OCI-LY1 (cell line): ENCODE measurements around the gene TEX14.

Experiments
- H2AFZ ChIP-seq: fragments of 200-600 bp; sonication (generic), shearing (Covaris generic); 2 replicates; pipeline ENCODE4 v1.6.0; 2014; ENCODE audit warnings: antibody characterized with exemption, mild to moderate bottlenecking, low read length
- H3F3A ChIP-seq: fragments of 200-600 bp; sonication (generic), shearing (Covaris generic); 2 replicates; pipeline ENCODE4 v1.6.0; 2014; ENCODE audit warnings: mild to moderate bottlenecking, antibody characterized with exemption, low read length, moderate library complexity; ENCODE audit not compliant: insufficient read depth
- H3K27ac ChIP-seq: fragments of 200-600 bp; sonication (generic); 2 replicates; pipeline ENCODE4 v1.5.1; 2014; ENCODE audit warnings: low read length, mixed run types, mild to moderate bottlenecking, low read depth; ENCODE audit not compliant: poor library complexity, severe bottlenecking
- H3K27me3 ChIP-seq: fragments of 200-600 bp; sonication (generic); 2 replicates; pipeline ENCODE4 v1.6.0; 2014; ENCODE audit warnings: antibody characterized with exemption, mild to moderate bottlenecking, low read length, moderate library complexity; ENCODE audit not compliant: insufficient read depth
- H3K36me3 ChIP-seq: fragments of 200-600 bp; sonication (generic); 2 replicates; pipeline ENCODE4 v1.6.1; 2014; ENCODE audit warnings: mild to moderate bottlenecking, antibody characterized with exemption, low read length, moderate library complexity, mixed read lengths; ENCODE audit not compliant: insufficient read depth
- H3K4me1 ChIP-seq: fragments of 200-600 bp; sonication (generic); 2 replicates; pipeline ENCODE4 v1.5.1; 2014; ENCODE audit warnings: mild to moderate bottlenecking, low read length, moderate library complexity; ENCODE audit not compliant: insufficient read depth, severe bottlenecking
- H3K4me2 ChIP-seq: fragments of 200-600 bp; sonication (generic), shearing (Covaris generic); 2 replicates; pipeline ENCODE4 v1.6.1; 2014; ENCODE audit warnings: low read length
- H3K4me3 ChIP-seq: fragments of 200-600 bp; sonication (generic); 2 replicates; pipeline ENCODE4 v1.5.1; 2014; ENCODE audit warnings: low read length, low read depth, mild to moderate bottlenecking, mixed read lengths; ENCODE audit not compliant: poor library complexity, severe bottlenecking
- H3K79me2 ChIP-seq: fragments of 200-600 bp; shearing (Covaris generic); 2 replicates; pipeline ENCODE4 v1.6.1; 2016; ENCODE audit warnings: mixed run types, low read length, mixed read lengths; ENCODE audit not compliant: insufficient read depth
- H3K9ac ChIP-seq: fragments of 200-600 bp; sonication (generic), shearing (Covaris generic); 2 replicates; pipeline ENCODE4 v1.6.1; 2014; ENCODE audit warnings: mild to moderate bottlenecking, low read length, mixed read lengths
- H3K9me2 ChIP-seq: fragments of 200-600 bp; sonication (generic), shearing (Covaris generic); 2 replicates; pipeline ENCODE4 v1.6.1; 2014; ENCODE audit warnings: low read depth, mild to moderate bottlenecking, low read length, mixed read lengths
- H3K9me3 ChIP-seq: fragments of 200-600 bp; shearing (Covaris generic); 2 replicates; pipeline ENCODE4 v1.6.1; 2014; ENCODE audit warnings: low read length, mixed read lengths
- H4K20me1 ChIP-seq: fragments of 200-600 bp; sonication (generic), shearing (Covaris generic); 2 replicates; pipeline ENCODE4 v1.6.0; 2016; ENCODE audit warnings: mild to moderate bottlenecking, low read length; ENCODE audit not compliant: insufficient read depth
- EZH2 ChIP-seq: fragments of 200-600 bp; sonication (generic), shearing (Covaris generic); IDR thresholded peaks from 2 replicates; pipeline ENCODE4 v1.8.0; 2017; ENCODE audit warnings: borderline replicate concordance, mixed run types, mild to moderate bottlenecking, antibody characterized with exemption, low read length, moderate library complexity, mixed read lengths
- TF ChIP-seq, protein P1 (sequence below): fragments of 200-600 bp; sonication (generic), shearing (Covaris generic); IDR thresholded peaks from 2 replicates; pipeline ENCODE4 v1.5.1; 2017; ENCODE audit warnings: mild to moderate bottlenecking, antibody characterized with exemption, low read length, moderate library complexity, mixed read lengths

Gene TEX14

DNA sequence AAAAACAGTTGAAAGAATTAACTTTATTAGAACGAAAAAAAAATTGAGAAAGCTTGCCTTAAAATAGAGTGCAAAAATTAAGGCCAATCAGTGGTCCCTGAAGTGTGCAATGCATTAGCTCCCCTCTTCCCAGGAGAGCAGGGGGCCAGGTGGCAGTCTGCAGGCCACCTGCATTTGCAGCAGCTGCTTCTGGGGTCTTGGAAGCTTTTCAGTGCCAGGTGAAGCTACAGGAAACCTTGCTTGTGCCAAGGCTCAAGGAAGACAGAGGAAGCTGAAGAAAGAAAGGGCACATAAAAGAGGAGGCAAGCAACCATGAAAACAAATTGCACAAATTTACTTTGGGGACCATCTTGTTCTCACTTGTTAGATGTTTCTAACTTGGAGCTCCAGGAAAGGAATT is 126.9 kb downstream of the TEX14 start:
- no peak overlapping the region for H3K4me2 ChIP-seq
- no peak overlapping the region for H2AFZ ChIP-seq
- no peak overlapping the region for H3K27ac ChIP-seq
- H3K4me1 ChIP-seq: no peaks in the 10 kb centered on the region
- no peaks in the 10 kb centered on the region for H3K27me3 ChIP-seq
- no peak overlapping the region for H3K9ac ChIP-seq
- no peak overlapping the region for H3K4me3 ChIP-seq
- H3K9me2 ChIP-seq: no peaks in the 10 kb centered on the region
- TF ChIP-seq, protein P1, sequence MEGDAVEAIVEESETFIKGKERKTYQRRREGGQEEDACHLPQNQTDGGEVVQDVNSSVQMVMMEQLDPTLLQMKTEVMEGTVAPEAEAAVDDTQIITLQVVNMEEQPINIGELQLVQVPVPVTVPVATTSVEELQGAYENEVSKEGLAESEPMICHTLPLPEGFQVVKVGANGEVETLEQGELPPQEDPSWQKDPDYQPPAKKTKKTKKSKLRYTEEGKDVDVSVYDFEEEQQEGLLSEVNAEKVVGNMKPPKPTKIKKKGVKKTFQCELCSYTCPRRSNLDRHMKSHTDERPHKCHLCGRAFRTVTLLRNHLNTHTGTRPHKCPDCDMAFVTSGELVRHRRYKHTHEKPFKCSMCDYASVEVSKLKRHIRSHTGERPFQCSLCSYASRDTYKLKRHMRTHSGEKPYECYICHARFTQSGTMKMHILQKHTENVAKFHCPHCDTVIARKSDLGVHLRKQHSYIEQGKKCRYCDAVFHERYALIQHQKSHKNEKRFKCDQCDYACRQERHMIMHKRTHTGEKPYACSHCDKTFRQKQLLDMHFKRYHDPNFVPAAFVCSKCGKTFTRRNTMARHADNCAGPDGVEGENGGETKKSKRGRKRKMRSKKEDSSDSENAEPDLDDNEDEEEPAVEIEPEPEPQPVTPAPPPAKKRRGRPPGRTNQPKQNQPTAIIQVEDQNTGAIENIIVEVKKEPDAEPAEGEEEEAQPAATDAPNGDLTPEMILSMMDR: no peak
- TF ChIP-seq EZH2: no peak
- H3F3A ChIP-seq: no peaks in the 10 kb centered on the region
- no peaks in the 10 kb centered on the region for H3K9me3 ChIP-seq
- no peaks in the 10 kb centered on the region for H3K79me2 ChIP-seq
- H3K36me3 ChIP-seq: no peaks in the 10 kb centered on the region
- H4K20me1 ChIP-seq: no peaks in the 10 kb centered on the region

DNA sequence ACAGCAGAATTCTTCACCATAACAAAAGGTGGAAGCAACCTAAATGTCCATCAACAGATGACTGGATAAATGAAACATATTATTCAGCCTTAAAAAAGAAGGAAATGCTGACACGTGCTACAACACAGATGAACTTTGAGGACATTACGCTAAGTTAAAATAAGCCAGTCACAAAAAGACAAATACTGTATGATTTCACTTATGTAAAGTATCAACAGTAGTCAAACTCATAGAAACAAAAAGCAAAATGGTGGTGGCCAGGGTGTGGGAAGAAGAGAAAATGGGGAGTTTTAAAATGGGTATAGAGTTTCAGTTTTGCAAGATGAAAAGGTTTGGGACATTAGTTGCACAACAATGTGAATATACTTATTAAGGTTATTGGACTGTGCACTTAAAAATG is 127.6 kb downstream of the TEX14 start:
- Histone ChIP-seq H2AFZ (no peak overlapping the region), H3K36me3 (no peaks in the 10 kb centered on the region), H3K9me2 (no peaks in the 10 kb centered on the region), H3K9me3 (no peaks in the 10 kb centered on the region), H3K27ac (no peak overlapping the region), H3K4me2 (no peak overlapping the region), H4K20me1 (no peaks in the 10 kb centered on the region), H3K4me1 (no peaks in the 10 kb centered on the region), H3K79me2 (no peaks in the 10 kb centered on the region), H3F3A (no peaks in the 10 kb centered on the region), H3K27me3 (no peaks in the 10 kb centered on the region), H3K9ac (no peak overlapping the region), H3K4me3 (no peak overlapping the region)
- TF ChIP-seq, protein P1: no peak
- no peak for TF ChIP-seq EZH2

DNA sequence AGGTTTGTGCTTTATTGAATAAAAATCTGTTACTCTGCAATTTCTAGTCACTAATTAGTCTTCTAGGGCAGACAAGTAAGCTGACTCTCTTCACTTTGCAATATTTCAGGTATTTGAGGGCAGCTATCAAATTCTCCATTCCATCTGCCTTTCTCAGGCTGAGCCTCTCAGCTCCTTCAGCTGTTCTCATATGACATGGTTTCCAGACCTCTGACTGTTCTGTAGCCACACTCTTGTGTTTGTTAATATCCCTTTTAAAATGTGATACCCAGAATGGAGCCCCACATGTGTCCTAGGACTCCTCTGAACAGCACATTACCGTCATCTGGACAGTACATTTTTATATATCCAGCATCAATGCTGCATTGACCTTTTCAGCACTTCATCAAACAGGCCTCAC is 131.3 kb downstream of the TEX14 start:
- Histone ChIP-seq H2AFZ (no peak overlapping the region), H3K9me3 (no peaks in the 10 kb centered on the region), H3K36me3 (no peaks in the 10 kb centered on the region), H3K9ac (no peak overlapping the region), H3K27ac (no peak overlapping the region), H3K4me3 (no peak overlapping the region), H3K4me2 (no peak overlapping the region), H4K20me1 (no peaks in the 10 kb centered on the region), H3K27me3 (no peaks in the 10 kb centered on the region), H3K4me1 (peaks cover 7% of the 10 kb centered on the region), H3K79me2 (no peaks in the 10 kb centered on the region), H3F3A (no peaks in the 10 kb centered on the region), H3K9me2 (no peaks in the 10 kb centered on the region)
- TF ChIP-seq EZH2: no peak
- TF ChIP-seq, protein P1: no peak
